ENCODE results near the gene KL.

The KL gene

DNA sequence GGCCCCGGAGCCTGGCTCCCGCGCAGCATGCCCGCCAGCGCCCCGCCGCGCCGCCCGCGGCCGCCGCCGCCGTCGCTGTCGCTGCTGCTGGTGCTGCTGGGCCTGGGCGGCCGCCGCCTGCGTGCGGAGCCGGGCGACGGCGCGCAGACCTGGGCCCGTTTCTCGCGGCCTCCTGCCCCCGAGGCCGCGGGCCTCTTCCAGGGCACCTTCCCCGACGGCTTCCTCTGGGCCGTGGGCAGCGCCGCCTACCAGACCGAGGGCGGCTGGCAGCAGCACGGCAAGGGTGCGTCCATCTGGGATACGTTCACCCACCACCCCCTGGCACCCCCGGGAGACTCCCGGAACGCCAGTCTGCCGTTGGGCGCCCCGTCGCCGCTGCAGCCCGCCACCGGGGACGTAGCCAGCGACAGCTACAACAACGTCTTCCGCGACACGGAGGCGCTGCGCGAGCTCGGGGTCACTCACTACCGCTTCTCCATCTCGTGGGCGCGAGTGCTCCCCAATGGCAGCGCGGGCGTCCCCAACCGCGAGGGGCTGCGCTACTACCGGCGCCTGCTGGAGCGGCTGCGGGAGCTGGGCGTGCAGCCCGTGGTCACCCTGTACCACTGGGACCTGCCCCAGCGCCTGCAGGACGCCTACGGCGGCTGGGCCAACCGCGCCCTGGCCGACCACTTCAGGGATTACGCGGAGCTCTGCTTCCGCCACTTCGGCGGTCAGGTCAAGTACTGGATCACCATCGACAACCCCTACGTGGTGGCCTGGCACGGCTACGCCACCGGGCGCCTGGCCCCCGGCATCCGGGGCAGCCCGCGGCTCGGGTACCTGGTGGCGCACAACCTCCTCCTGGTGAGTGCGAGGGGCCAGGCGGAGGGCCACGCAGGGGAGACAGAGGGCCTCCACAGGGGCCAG lies at the start of gene KL:
Gene KL, plus strand, starts transcription at position 10 of the 909 bp plus-strand sequence. Its CDS starts 18 bp downstream, at position 28.
- no peak for DNase-seq

DNA sequence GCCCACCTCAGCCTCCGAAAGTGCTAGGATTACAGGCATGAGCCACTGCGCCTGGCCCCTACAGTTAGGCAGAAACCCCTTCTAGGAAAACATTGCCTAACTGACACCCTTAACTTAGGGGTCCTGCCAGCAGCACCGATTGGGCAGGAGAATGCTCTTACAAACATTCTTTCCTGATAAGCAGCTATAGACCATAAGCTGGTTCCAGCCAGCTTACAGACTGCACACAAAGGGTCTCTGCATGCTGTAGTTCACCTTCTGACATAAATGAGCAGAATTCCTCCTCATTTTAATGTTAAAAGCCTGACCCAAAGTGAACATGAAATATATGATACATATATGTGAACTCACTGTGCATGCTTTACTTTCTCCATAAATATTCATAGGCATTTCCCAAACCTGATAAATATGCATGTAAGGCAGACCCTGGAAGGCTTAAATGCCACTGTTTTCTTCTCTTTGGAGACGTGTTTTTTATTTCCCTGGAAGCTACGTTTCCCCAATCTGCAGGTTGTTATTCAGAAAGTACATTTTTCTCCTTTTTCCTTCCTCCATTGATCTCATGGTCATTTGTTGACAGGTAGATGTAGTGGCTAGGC lies 48.5 kb upstream of the KL start:
- DNase-seq, result no peak

DNA sequence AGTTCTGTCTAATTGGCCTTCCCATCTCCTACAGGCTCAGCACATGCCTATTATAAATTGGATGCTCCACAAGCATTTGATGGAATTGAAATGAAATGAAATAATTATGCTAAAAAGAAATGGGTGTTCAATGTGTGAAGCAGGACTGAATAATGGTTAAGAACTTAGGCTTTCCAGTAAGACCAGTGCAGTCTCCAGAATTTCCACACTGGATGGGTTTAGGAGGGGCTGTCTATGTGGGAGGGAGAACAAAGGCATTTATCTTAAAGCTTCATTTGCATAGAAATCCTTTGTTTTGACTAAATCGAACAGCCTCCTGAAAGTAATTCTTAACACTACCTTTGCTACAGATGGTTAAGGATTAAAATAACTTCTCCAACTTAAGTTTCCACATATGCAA lies 47.9 kb upstream of the KL start:
- no peak for DNase-seq

DNA sequence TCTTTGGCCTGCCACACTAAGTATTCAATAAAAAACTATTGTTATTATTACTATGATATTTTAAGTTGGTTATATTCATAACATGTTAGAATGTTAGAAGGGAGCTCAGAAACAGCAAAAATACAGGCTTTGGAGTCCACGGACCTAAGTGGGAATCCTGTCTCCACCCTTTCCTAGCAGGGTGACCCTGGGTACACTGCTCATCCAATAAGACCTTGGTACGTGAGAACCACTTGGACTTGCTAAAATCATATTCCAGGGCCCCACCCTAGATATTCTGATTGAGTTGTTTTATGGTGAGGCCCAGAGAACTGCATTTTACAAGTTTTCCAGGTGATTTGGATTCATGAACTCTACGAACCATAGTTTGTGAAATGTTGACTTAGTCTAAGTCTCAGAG lies 47.4 kb upstream of the KL start:
- DNase-seq, result no peak

DNA sequence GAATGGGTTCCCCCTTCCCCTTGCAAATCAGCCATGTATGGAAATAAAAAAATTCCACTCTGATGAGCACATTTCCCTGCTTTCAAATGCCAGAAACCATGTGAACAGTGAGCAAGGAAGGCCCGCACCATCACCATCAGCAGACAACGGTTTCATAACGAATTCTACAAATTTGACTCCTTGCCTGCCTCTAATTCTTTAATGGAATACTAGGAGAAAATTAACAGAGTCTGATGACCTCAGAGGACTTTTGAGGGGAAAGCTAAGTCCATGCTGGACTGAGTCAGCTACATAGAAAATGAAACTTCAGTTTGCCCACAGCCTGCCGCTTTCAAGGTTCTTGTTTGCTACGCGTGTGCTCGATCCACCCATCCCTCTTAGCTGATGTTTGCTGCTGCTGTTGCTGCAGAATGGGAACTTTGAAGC lies 46.7 kb upstream of the KL start:
- no peak for DNase-seq

DNA sequence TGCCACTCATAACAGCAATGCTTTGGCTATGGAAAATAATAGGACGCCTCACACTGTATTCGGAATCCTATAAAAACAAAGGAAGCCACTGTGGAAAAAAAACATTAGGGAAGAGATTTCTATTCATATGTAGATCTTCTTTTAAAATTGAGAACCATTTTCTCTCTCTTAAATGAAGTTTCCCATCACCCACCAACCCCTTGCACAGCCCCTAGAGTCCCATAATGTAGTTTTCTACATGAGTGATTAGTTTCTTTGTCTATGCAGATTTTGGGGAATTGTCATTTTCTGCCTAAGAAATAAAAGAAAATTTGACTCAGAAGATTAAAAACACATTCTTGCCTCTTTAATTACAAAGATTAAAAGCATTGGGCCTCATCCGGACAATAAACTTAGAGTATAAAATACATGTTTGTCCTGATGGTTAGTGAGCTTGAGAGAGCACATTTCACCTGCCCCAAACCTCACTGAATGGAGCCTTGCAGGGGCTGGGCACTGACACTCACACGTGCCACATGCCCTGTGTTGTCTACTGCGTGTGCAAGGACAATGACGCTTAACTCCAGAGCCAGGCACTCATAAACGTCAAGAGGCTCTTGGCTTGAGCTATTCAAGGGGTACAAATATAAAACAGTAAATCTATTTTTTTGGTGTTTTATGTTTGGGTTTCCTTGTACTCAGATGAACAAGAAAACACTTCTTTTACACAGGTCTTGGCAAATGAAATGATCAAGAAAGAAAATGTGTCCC lies 40.0 kb upstream of the KL start:
- no peak for DNase-seq

DNA sequence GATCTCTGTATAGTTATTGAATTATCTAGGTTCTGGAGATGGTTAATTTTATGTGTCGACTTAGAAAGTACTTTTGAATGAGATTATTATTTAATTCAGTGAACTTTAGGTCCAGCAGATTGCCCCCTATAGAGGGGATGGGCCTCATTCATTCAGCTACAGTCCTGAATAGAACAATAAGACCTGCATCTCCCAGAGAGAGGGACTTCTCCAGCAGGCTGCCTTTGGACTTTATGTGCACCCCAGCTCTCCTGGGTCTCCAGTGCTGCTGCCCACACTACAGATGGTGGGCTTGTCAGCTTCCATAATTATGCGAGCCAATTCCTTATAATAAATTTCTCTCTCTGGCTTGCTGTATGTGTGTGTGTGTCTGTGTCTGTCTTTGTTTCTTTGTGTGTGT lies 39.3 kb upstream of the KL start:
- DNase-seq, result no peak

DNA sequence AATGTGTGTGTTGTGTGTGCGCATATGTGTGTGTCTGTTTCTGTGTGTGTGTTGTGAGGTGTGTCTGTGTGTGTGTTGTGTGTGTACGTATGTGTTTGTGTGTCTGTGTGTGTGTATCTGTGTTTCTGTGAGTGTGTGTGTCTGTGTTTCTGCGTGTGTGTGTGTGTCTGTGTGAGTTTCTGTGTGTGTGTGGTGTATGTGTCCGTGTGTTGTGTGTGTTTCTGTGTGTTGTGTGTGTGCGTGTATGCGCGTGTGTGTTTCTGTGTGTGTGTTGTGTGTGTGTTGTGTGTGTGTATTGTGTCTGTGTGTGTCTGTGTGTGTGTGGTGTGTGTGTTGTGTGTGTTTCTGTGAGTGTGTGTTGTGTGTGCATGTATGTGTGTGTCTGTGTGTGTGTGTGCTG lies 38.9 kb upstream of the KL start:
- DNase-seq, result no peak

DNA sequence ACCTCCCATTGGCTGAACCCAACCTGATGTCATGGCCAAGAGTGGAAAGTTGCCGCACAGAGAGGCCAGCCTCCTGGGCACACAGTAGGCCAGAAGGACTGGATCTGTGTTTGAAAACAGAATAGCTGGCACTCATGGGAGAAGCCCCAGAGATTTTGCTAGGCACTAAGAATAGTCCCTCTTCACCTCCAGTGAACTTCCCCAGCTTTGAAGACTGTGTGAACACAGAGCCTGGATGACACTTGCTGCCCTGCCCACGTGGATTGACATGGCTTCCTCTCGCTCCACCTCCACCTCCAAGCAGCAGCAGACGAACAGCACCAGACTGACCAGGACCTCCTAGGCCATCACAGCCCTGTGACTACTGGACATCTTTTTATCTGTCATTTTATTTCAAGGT lies 37.9 kb upstream of the KL start:
- DNase-seq, result no peak

DNA sequence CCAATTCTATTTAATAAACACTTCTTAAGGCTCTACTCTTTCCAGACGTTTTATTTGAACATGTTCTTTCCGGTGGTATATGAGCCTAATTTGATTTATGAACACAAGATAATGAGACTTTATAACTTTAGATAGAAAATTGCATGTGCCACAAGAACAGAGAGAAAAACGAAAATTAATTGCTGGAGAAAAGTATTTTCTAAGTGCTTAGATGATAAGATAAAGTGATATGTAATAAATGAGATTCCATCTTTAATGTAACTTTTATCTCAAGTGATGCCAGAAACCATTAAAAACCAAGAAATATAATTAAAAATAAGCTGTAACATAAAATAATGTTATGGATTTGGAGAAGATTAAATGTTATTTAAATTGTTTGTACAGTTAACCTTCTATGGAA lies 33.2 kb upstream of the KL start:
- no peak for DNase-seq

DNA sequence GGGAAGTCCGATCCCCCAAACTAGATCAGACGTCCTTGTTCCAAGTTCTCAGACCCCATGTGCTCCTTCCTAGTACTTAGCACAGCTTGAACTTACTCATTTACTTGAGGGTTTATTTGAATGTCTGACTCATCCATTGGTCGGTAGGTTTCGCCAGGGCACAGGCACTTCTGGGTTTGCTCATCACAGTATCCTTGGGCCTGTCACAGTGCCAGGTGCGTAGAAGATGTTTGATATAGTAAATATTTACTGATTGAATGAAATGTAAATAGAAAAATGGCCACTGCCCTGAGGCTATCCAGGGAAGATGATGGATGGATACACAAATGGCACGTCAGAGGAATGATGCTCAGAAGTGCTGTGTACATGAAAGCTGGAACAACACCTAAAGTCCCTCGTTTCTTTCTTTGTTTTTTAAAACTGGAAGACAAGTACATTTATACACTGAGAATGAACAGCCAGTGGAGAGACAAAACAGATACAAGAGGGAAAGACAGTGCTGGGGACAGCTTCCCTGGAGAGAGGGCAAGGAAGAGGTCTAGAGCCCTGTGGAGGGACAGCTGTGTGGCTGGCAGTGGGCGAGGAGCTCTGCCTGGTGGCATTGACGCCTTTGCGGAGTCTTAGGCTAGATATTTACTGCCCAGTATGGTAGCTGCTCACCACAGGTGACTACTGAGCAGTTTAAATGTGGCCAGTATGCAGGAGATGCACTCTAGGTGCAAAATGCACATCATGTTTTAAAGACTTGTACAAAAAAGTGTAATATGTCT lies 31.2 kb upstream of the KL start:
- no peak for DNase-seq

DNA sequence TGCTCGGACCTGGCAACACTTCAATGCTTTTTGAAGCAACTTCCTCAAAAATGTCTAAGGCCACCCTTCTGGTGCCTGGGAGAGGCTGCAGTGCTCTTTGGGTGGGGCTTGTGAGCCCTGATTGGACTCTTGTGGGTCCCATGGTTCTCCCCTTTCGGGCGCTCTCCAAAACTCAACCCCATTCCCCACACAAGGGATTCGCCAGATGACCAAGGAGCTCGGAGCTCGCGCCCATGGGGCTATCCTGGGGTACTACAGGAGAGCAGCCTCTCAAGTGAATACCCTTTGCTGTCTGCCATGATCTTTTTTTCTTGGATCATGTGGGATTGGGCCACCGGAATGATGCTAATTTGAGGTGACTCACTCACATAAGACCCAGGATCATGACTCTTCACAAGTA lies 29.7 kb upstream of the KL start:
- DNase-seq, result no peak

DNA sequence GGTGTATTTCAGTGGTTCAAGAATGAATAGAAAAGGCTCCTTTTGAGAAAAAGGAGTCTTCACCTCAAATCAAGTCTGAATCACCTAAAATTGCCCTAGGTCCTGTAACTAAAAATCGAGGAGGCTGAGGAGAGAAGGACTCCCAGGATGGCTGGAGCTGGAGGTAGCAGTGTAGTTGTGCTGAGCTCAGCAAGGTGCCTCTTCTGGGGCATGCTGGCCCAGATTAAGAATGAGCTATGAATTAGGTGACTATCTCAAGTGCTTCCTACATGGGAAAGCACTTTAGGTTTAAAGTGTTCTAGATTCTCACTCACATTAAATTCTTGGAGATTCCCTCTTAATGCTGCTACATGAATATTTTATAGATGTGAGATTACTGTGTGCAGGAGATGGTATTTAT lies 28.8 kb upstream of the KL start:
- DNase-seq, result no peak

DNA sequence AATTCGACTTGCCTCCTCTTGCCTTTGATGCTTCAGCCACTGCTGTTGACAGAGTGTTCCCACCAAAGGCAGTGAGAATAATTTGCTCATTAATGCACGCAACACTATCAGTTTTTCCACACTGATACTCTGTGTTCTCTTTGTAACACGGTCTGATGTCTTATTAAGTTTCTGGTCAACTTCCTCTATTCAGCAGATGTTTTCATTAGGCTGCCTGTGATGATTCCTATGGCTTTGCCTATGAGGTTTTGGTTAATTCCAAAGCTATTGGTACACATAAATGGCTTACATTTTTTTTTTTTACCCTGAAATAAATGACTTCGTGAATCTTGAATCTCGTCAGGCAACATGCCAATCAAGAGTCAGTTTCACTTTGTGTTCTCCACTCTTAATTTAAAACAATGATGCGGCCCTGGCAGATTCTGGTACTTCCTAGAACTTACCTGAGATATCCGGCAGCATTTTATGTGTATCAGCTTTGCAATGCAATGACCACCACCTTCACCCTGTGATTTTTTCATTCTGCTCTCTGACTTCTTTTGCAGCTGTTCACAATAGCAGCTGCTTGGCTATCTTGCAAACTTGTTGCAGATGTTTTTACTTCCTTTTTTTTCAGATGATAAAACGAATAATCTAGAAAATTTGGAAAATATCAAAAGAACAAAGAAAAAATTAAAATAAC lies 27.5 kb upstream of the KL start:
- no peak for DNase-seq

DNA sequence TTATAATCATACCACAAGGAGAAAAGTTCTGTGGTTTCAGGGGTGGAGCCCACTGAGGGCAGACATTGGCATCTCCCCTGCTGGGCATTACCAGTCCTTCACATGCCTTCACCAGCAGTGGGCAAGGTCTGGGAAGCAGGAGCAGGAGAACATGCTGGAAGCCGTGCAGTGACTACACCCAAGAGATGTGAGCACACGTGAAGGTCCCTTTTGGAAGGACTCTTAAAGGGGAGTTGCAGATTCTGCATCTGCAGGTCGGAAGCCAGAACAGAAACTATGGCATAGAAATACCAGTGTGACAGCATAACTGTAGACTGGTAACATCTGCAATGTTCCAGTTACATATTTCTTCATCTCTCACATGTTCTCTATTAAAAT lies 26.9 kb upstream of the KL start:
- no peak for DNase-seq

DNA sequence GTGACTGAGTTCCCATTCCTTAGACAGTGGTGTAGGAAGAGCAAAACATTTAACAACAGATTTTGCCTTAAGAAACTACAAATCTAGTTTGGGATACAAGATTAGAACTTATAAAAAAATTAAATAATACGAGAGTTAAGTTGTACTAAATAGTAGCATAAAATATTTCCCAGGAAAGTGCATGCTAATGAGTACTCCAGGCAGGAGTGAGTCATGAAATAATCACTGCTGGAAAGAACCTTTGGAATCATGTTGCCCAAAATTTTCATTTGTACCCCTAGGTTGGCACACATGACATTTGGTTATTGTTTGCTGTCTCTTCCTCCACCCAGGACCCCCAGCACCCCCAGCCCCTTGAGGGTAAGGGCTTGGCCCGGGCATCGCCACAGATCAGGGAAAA lies 26.3 kb upstream of the KL start:
- DNase-seq, result no peak

DNA sequence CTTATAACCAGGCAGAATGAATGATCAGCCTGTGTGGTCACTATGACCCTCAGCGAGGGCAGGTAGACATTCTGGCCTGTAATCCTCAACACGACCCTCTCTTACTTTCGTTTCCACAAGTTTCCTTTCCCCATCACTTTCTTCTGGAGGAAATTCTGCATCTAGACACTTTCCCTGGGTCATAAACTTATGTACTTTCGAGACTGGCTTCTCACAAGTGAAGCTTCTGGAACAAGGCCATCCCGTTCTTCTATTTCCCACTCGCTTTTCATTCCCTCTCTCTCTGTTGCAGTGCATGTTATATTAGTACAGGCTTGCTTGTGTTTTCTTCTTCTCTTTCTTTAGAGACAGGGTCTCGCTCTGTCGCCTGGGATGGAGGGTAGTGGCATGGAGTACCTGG lies 23.1 kb upstream of the KL start:
- DNase-seq, result no peak

DNA sequence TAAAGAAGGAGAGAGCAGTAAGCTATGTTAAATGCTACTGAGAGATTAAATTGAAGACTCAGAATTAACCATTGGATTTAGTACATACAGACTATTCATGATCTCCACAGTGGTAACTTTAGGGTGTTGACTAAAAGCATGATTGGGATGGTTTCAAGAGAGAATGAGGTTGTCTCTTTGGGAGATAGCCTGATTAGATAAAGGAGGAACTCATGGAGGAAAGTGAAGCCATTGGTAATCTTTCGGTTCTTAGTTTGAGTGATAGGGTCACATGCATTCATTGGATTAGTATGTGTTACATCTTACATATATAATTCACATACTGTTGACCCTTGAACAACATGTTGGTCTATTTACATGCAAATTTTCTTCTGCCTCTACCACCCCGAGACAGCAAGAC lies 18.8 kb upstream of the KL start:
- DNase-seq, result no peak

DNA sequence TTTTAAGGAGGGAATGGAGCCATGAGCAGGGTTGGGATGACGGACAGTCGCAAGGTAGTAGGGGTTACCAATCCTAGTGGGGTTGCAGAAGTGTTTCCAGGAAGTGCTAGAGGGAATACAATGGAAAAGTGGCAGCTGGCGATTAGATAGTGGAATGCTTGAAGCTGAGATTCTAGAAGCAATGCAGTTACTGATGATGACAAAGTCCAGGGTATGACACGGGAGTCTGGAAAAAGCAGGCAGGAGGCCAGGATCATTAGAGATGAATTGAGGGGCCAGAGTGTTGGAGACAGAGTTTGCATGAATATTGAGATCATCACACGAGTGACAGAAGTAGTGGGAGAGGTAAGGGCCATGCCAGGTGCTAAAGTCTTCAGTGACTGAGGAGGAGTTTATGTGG lies 17.3 kb upstream of the KL start:
- DNase-seq, result no peak

DNA sequence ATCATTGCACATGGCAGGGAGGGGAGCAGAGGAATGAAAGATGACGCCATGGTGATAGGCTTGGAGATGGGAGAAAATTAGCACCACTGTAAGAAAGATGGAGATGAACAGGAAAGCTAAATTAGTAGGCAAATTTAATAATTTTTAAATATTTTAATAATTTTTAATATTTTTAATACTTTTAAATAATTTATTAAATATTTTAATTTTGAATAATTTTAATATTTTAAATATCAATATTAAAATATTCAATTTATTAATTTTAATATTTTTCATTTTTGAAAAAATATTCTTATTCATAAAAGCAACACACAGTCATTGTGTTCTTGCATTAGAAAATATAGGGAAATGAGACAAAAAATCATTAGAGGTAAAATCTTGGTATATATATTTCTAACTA lies 15.9 kb upstream of the KL start:
- no peak for DNase-seq

DNA sequence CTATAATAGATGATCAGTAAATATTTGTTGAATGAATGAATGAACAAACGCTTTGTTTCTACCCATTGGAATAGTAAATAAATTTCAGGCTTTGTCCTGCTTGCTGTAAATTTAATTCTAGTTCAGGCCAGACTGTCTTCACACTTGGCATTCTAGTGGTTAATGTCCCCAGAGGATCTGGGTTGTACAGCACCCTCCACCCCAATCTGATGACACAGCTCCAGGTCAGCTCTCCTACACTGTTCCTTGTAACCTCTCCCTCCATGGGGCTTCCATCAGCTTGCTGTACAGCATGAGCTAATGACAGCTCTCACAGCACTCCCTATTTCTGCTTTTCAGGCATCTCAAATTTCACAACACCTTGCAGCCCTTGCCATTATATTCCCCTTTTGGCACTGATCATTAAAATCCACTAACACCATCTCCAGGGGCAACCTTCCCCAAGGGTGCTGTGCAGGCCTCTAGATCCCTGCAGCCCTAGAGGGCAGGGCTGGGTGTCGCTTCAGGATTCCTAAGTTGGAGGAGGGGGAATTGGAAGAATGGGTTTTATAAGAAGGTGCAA lies 12.7 kb upstream of the KL start:
- DNase-seq, result peak; percentile 58

DNA sequence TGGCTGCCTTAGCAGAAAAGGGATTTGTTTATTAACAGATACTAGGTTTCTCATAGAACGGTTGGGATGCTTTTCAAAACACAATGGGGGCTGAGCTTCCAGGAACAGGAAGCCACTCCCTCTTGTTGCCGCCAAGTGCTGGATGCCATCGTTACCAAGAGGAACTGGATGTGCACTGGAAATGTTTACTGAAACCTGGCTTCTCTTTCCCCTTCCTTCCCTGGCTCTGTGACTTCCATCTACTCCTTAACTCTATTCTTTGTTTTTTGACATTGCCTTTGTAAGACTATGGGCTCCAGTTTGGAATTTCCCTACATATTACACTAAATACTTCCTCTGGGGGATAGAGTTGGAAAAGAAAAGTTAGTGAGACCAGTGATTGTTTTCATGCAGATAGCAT lies 11.7 kb upstream of the KL start:
- DNase-seq, result peak; percentile 13

All from NCI-H2227 treated with DMSO at 0.1 percent for 48 hours (cell line).